ENCODE measurements around the gene NELL1.

DNA sequence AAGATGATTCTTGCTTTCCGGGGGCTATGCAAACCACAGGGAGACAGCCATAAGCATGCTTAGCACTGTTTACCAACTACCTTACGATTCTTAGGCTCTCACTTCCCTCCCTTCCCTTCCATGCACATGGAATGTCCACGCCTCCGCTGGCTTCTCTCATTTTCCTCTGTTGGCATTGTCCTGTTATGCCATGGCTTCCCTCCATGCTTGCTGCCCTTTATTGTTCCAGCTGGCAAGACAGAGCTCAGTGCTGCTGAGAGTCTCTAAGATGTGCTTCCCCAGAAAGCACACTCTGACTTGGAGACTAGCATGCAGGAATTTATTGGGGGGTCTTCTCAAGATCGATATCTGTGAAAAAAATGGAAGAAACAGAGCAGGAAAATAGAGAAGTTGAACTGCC lies 379.2 kb downstream of the NELL1 start:
- TF ChIP-seq, protein P1, sequence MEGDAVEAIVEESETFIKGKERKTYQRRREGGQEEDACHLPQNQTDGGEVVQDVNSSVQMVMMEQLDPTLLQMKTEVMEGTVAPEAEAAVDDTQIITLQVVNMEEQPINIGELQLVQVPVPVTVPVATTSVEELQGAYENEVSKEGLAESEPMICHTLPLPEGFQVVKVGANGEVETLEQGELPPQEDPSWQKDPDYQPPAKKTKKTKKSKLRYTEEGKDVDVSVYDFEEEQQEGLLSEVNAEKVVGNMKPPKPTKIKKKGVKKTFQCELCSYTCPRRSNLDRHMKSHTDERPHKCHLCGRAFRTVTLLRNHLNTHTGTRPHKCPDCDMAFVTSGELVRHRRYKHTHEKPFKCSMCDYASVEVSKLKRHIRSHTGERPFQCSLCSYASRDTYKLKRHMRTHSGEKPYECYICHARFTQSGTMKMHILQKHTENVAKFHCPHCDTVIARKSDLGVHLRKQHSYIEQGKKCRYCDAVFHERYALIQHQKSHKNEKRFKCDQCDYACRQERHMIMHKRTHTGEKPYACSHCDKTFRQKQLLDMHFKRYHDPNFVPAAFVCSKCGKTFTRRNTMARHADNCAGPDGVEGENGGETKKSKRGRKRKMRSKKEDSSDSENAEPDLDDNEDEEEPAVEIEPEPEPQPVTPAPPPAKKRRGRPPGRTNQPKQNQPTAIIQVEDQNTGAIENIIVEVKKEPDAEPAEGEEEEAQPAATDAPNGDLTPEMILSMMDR (IDR thresholded peaks at IDR 0.05) = no peak
- TF ChIP-seq POLR2AphosphoS5 (IDR thresholded peaks at IDR 0.05) (no peak), EP300 (IDR thresholded peaks at IDR 0.05; ENCODE audit: low read depth) (no peak)

Data from transverse colon (tissue), 4 donors.